GM19438 (cell line): ENCODE results near the gene SMOC2.

Source experiments
- ATAC-seq: cut with Tn5 transposase; IDR thresholded peaks from one replicate; pipeline ENCODE4 v1.9.1; 2021; ENCODE audit warnings: low read depth; ENCODE audit not compliant: unreplicated experiment

Gene SMOC2

DNA sequence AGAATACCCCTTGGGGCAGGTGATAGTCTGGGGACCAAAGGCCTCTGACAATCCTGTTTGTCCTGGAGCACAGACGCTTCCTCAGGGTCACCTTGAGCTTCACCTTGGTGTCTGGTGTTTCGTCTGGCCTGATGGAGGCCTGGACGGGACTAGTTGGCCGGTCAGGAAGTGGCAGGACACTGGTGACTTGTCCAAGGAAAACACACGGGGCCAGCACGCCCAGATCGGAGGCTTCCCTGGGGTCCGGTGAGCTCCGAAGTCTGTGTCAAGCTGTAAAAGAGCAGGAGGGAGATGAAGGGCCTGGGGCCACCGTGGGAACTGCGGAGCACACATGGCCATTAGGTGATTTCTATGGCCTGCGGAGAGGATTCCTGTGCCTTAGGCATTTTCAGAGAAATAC is 67.9 kb downstream of the SMOC2 start:
- no peak for ATAC-seq

DNA sequence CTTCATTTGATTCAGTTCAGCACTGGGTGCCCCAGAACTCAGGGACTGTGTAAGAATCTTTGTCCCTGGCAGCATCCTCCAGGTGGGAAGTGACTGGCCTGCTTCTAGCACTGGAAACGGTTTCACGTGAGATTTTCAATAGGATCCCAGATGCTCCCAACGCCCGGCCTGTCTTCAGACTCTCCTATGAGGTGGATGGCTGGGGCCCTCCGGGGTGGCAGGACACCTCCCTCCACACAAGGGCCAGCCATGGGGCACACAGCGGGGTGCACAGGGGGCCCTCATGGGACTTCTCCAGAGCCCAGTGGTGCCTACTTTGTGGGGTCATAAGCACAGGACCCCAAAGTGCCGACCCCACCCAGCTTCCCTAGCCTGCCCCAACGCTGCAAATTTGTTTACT is 72.8 kb downstream of the SMOC2 start:
- ATAC-seq: no peak

DNA sequence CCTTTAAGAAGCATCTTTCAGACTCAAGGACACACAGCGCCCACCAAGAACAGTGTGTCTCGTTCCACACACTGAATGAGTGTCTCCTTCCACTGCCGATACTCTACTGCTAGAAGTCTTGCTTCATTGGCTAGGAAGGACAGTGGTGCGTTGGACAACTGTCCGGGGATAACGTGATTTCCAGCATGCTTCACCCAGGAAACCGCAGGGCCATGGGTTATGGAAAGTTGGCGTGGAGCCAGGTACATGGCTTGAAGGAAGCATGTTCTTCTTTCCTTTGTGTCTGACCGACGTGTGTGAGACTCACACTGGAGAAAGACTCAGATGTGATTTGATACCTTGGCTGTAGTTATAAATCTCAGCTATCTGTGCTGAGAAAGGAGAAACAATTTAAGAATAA is 73.2 kb downstream of the SMOC2 start:
- ATAC-seq: no peak

DNA sequence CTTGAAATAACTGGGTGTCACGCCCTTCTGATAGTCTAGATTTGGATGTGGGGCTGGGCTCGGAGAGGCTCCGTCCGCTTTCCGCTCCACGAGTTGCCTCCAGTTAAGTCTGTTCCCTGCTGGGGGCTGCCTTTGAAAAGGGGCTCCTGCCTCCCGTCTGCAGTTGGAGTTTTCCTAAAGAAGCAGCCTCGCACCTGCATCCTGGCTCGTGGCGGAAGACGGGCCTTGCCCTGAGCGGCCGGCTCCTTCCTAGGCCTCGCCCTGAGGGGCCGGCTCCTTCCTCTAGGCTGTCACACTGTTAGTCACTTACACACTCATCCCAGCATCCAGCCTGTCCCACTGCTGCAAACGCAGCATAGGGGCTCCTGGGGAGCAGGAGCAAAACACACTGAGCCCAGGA is 74.4 kb downstream of the SMOC2 start:
- no peak for ATAC-seq

DNA sequence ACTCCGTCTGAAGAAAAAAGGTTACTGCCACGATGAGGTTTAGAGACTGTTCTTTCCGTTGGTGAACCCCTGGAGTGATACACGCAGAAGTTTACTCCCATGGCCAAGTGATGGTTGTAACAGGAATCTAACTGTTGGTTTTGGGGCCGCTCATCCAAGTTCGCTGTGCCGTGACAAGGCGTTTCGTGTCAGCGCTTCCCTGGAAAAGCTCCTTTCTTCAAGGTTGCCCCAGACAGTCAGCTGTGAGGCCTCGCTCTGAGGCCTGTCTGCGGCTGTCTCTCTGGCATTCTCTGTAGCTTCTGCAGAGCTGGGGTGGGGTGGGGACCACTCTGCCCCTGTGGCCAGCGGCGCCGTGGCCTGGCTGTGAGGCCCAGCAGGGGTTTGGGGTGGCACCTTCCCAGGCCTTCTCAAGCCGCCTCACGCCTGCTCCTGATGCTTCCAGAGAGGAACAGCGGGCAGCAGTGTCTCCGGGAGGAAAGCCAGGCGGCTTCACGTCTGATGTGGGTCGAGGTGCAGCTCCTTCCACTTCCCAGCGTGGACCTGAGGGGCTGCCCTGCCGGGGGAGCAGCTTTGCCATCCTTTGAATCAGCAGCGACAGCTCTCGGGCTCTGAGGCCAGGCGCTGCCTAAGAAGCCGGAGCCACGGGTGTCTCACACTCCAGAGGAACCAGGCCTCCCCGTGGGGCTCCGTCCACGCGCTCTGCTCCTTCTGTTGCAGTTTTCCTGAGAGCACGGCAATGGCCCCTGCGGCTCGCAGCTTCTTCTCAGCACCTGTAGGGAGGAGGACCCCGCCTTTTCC is 76.2 kb downstream of the SMOC2 start:
- ATAC-seq: no peak

DNA sequence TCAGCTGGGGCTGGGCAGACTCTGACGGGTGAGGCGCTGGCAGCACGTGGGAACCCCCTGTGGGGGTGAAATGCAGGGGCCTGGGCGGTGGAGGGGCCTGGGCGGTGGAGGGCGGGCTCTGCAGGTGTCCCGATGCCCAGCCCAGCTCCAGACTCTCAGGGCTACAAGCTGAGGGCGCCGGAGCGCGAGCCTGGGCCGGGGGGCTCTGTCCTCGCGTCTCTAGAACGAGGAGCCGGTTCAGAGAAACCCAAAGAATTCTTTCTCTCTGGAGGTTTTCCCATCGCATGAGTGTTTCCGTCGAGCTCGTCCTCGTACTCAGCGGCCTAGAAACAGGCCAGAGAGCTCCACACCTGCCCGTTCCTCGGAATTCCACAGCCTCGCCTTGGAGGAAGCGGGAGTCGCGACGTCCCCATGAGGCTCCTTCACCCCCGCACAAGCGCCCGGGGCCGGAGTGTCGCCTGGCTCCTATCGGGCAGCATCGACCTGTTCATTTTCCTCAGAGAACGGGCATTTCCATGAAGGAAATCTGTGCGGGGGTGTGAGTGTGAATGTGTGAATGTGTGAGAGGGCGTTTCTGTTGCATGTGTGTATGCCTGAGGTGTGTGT is 76.9 kb downstream of the SMOC2 start:
- ATAC-seq: no peak

DNA sequence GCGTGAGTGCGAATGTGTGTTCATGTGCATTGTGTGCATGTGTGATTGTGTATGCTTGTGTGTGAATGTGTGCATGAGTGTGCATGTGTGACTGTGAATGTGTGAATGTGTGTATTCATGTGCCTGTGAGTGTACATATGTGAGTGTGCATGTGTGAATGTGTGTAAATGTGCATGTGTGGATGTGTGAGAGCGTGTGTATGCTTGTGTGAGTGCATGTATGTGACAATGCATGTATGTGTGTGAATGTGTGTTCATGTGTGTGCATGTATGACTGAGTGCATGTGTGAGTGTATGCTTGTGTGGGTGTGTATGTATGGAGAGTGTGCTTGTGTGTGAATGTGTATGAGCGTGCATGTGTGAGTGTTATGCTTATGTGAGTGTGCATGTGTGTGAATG is 77.4 kb downstream of the SMOC2 start:
- ATAC-seq: no peak

DNA sequence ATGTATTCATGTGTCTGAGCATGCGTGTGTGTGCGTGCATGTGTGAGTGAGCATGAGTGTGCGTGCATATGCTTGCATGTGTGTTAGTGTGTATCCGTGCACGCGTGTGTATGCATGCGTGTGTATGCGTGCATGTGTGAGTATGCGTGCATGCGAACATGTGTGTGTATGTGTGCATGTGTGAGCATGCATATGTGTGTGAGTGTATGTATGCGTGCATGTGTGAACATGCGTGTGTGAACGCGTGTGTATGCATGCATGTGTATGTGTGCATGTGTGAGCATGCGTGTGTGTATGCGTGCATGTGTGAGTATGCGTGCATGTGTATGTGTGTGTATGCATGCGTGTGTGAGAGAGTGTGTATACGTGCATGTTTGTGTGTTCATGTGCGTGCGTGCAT is 77.9 kb downstream of the SMOC2 start:
- ATAC-seq: no peak

DNA sequence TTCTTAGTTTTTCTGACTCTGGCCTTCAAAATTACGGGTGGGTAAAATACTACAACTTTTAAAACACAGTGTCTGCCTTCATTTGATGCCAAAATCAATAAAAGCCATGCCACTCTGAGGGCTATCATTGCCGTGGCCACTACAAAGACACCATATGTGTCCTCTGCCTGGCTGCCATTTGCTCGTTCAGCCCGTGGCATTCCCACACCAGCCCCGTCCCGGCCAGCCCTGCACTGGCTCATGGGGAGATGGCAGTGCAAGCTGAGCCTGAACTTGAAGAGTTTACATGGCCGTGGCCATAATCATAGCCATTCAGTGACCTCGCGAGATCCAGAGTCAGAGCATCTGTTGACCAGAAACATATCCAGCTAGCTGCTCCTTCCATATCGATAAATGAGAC is 79.2 kb downstream of the SMOC2 start:
- no peak for ATAC-seq

DNA sequence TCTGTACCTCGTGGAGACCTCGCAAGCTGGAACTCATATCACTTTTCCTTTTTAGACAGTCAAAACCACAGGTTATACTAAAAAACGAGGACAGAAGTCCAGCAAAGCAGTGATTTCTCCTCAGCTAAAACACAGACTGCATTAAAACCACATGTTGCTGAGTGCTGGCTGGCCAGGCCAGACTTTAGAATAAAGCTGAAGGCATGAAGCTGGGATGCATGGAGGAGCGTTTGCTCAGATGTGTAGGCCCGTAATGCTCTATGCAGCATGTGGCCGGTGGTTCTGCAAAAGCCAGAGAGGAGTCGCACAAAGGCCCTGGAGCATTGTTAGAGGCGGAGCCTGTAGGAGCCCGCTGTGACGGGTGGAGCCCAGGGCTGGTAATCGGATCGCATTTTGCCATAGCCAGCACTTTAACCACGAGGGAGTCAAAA is 83.6 kb downstream of the SMOC2 start:
- no peak for ATAC-seq

DNA sequence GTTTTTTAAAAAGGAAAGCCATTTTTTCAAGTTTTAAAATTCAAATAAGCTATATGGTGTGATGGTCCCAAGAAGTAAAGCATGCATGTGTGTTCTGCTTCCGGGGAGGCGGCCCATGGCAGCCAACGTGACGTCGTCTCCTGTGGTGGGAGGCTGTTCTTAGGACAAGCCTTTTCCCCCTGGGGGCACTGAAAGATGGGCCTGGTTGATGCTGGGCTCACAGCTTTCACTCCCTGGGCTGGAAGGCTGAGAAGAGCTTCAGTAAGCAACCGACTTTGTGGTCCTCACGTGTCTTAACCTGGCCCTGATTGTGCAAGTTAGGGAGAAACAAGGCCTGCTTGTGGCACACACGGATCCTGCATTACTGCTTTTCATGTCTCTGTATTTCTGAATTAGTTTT is 84.1 kb downstream of the SMOC2 start:
- no peak for ATAC-seq

DNA sequence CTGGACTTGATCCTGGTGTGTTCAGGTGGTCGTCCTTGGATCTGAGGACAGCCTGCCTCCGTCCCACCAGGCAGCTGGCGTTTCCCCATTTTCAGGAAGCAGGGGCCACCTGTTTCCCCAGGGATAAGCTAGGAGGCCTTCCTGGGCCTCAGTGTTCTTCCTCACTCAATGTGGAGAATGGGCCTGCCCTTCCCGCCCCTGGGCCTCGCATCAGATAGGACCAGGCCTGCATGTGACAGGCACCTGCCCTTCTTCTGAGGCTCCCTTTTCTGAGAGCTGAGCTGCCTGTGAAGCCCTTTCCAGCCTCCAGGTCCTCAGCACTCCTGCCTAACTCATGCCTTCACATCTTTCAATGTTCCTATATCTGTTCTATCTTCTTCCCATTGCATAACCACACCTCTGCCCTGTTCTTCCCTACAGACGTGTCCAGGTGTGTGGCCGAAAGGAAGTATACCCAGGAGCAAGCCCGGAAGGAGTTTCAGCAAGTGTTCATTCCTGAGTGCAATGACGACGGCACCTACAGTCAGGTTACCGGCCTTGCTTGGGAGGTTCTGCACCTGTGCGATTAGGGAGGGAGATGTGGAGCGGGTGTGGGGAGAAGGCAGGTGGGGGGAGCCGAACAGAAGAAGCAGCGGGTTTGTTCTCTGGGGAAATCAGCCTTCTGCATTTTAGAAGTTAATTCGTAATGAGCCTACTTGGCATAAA is 85.1 kb downstream of the SMOC2 start:
- no peak for ATAC-seq

DNA sequence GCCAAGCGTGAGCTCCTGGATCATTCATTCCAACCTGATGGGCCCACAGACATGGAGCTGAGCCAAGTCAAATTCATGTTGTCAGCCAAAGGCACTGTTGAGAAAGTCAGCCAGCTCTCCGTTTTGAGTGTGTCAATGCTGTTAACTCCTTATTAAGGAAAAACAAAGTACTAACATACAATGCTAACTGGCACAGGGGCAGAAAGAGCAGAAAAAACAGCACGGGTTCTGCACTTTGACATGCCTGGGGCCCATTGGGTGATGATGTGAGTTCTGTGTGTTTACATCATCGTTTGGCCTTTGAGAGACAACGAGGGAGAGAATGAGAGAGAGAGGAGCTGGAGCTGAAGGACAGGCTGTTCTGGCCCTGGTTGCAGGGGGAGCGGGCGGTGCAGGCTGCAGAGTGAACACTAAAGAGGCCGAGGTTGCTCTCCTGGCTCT is 85.9 kb downstream of the SMOC2 start:
- no peak for ATAC-seq

DNA sequence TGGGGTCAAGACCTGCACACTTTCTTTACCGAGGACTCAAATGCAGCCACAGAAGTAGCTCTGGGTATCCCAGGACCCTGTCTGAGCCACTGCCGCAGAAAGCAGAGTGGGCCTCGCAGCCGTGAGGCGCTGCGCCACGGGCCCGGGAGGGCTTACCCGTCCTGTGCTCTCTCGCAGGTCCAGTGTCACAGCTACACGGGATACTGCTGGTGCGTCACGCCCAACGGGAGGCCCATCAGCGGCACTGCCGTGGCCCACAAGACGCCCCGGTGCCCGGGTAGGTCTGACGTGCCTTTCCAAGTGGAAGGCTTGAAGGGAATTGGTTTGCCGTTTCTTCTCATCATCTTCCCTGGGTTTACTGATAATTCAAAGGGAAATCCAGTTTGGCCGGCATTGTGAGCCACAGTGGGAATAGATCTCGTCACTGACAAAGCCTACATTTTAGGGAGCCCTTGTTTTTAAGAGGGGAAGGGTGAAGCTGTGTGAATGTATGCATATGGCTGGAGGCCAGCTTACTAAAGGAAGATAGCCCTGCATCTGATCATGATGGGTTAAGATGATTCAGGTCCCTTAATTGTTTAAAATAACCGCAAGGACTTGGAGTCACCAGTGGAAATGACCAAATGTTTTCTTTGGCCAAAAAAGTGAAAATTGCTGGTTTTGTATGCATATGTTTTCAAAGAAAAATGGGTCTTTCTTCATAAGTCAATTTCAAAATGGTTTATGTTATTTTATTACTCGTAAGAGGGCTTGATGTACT is 86.6 kb downstream of the SMOC2 start:
- no peak for ATAC-seq

DNA sequence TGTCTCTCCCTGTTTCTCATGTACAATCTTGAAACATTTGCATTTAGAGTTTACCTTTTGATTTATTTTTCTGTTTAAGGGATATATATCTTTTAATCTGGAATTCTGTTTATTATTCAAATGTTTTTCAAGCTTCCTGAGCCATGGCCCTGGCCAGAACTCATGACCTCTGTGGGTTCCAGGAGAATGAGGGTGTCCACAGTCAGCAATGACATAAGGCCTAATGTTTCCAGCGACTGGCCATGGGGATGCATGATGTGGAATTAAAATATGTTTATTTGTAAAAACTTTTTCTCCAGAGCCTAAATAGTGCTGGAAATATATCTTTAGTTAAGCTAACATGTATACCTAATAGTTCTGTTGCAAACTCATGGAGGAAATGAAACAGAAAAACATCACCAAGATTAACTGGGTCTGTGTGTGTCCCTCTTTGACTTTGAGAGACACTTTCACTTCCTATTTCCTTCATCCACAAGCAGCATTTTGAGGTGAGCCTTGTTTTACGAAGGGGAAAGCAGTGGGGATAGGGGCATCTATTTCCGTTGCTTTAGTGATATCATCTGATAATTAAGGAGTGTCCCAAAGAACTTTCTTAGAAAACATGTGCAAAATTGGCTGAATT is 87.6 kb downstream of the SMOC2 start:
- no peak for ATAC-seq

DNA sequence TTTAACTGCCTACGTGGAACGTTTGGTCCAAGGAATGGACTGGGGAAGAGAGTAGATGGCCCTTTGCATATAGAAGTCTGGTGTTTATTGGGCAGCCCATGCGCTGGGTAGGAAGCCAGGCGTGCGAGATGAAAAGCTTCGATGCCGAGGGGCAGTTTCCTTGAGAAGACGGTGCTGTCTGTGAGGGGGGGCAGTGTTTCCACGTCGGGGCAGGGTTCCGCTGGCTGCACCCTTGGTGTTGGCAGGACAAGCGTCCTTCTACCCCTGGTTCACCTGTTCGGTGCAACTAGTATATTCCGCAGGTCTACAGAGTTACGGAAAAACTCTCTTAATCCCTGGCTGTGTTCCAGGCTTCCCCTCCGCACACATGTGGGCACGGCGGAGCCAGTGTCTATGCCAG is 88.2 kb downstream of the SMOC2 start:
- no peak for ATAC-seq

DNA sequence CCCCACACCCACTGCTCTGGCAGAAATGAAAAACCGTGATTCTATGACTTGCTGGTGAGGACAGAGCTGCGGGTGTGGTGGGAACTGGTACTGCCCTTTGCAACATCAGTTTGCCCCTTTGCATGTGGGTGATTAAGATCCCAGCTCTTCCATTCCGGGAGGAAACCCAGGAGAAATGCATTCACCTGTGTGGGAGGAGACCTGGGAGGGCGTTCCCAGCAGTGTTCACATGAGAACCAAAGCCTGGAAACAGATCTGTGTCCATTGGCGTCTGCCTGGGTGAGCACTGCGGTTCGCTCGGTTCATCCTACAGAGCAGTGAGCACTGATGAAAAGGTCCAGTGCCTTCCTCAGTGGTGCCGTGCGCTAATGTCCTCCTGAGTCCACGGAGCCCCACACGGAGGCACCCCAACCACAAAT is 89.7 kb downstream of the SMOC2 start:
- no peak for ATAC-seq

DNA sequence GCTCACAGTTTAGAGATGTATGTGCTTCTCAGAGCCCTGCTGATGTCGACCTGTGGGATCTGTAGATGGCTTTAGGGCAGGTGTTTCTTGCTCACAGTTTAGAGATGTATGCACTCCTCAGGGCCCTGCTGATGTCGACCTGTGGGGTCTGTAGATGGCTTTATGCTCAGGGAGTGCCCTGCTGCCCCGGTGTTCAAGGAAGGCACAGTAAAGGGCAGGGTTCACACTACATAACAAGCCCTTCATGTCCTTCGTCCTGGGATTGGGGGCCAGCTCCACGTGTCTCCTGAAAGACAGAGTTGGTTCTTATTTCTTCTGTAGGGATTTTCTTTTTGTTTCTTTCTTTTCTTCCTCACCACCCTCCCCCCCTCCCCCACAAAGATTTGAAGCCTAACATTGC is 91.1 kb downstream of the SMOC2 start:
- no peak for ATAC-seq

DNA sequence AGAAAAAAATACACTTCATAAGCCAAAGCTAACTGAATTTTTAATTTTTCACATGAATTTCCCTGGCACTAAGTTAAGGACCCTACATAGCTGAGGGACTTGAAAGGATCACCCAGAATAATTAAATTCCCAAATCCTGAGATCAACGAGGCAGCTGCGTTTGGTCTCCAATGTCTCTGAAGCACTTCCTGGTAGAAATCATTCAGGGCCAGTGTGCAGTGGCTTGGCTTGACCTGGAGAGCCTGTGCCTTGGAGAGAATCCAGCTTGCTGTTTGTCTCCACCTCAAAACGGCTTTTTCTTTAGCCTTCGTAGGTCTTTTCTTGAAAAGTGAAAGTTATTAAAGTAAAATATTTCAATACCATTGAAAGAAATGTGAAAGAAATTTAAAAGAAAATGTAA is 92.4 kb downstream of the SMOC2 start:
- no peak for ATAC-seq

DNA sequence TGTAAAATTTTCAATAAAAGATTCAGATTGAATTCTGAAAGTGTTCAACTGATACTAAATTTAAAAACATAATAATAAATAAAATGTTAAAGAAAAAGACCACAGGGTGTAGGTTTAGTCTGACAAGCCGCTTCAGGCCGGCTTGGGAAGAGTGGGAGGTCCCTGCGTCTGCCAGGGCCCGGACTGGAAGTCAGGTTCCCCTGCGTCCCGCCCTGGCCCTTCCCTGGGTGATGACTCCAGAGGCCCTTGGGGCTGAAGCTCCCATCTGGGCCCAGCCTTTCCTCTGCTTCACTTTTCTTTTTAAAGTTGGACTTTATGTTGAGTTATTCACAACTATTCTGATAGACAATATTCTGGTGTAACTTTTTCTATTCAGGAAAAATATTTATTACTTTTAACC is 93.3 kb downstream of the SMOC2 start:
- ATAC-seq: no peak

DNA sequence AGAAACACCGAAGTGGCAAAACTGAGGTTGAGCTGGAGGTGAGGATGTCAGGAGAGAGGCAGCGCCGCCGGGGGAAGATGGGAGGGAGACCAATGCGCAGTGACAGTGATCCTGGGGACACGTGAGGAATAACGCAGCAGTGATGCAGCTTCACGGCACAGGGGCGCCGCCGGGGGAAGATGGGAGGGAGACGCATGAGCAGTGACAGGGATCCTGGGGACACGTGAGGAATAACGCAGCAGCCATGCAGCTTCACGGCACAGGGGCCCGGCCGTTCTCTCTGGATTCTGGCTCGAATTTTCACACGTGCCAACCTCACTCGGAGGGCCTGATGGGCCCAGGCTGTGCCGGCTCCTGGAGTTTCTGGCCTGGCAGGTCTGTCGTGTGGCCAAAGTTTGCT is 94.7 kb downstream of the SMOC2 start:
- no peak for ATAC-seq
